ENCODE measurements around the gene KISS1R. TPM values are rescaled to one million over a fixed set of nuclear protein-coding genes. Genes with fewer than 3 reads are reported as not detected.

KISS1R gene
- total and polyA plus RNA-seq, 2 experiments from 2014 or later, result 1.3 to 2.1 TPM

GRCh38 chr19:964761-965694 lies 47.9 kb downstream of the KISS1R start:
- Histone ChIP-seq H3K4me2 (no peak overlapping the region), H3K9me3 (ENCODE audit: low read depth) (no peaks in the 10 kb centered on the region), H3K79me2 (peaks cover 60% of the 10 kb centered on the region), H3K9me2 (replicated peaks; ENCODE audit: insufficient read depth) (no peaks in the 10 kb centered on the region), H3K4me1 (ENCODE audit: insufficient read depth) (peaks cover 25% of the 10 kb centered on the region), H2AFZ (no peak overlapping the region), H3K27me3 (no peaks in the 10 kb centered on the region), H3K36me3 (replicated peaks; ENCODE audit: insufficient read depth, low read depth) (peaks cover 4% of the 10 kb centered on the region), H3K27ac (no peak overlapping the region), H4K20me1 (ENCODE audit: insufficient read depth, poor library complexity, severe bottlenecking) (peaks cover 7% of the 10 kb centered on the region), H3K4me3 (no peak overlapping the region)
- WGBS (ENCODE audit: low lambda C conversion rate, missing lambda C conversion rate), result 98% methylated on average over 19 of the region's 19 CpGs
- DNase-seq (ENCODE audit: low spot score), result peak; percentile 14
- TF ChIP-seq CTCF (IDR thresholded peaks at IDR 0.05; ENCODE audit: poor library complexity) (no peak), EZH2 (IDR thresholded peaks at IDR 0.05; ENCODE audit: borderline replicate concordance) (no peak), EZH2phosphoT487 (IDR thresholded peaks at IDR 0.05; ENCODE audit: low read depth, severe bottlenecking, unreplicated experiment) (no peak)

- Histone ChIP-seq H2AFZ (no peak overlapping the region), H3K27ac (no peak overlapping the region), H3K79me2 (peaks cover 52% of the 10 kb centered on the region), H4K20me1 (ENCODE audit: insufficient read depth, poor library complexity, severe bottlenecking) (peaks cover 7% of the 10 kb centered on the region), H3K36me3 (replicated peaks; ENCODE audit: insufficient read depth, low read depth) (peaks cover 7% of the 10 kb centered on the region), H3K4me2 (no peak overlapping the region), H3K9me2 (replicated peaks; ENCODE audit: insufficient read depth) (no peaks in the 10 kb centered on the region), H3K4me1 (ENCODE audit: insufficient read depth) (peaks cover 12% of the 10 kb centered on the region), H3K4me3 (no peak overlapping the region), H3K9me3 (ENCODE audit: low read depth) (no peaks in the 10 kb centered on the region), H3K27me3 (no peaks in the 10 kb centered on the region)
- DNase-seq (ENCODE audit: low spot score), result no peak
- TF ChIP-seq EZH2phosphoT487 (IDR thresholded peaks at IDR 0.05; ENCODE audit: low read depth, severe bottlenecking, unreplicated experiment) (no peak), CTCF (IDR thresholded peaks at IDR 0.05; ENCODE audit: poor library complexity) (no peak), EZH2 (IDR thresholded peaks at IDR 0.05; ENCODE audit: borderline replicate concordance) (no peak)
- 93% methylated on average over 17 of the region's 17 CpGs for WGBS (ENCODE audit: low lambda C conversion rate, missing lambda C conversion rate)
These were observed 49.5 kb downstream of the KISS1R start for GRCh38 chr19:966485-967088.

Small RNA genes lying within 50 kb of the gene (small RNA-seq; reads per million reads assigned to genes)
- gene RNU6-9, result 0.12 reads per million

Other genes starting within 250 kb of the KISS1R start
- 106 and 131 TPM in 2 replicates for gene FSTL3, start 240.9 kb upstream of the KISS1R start, total RNA-seq
- 171 and 209 TPM in 2 replicates for gene FSTL3, start 240.9 kb upstream of the KISS1R start, polyA plus RNA-seq
- 0.16 and 2.4 TPM in 2 replicates for gene PRSS57, start 221.9 kb upstream of the KISS1R start, total RNA-seq
- 1.2 TPM in 1 of 2 replicates, not detected in the other for gene PRSS57, start 221.9 kb upstream of the KISS1R start, polyA plus RNA-seq
- 27.2 and 34.9 TPM in 2 replicates for gene PALM, start 208.4 kb upstream of the KISS1R start, total RNA-seq
- gene PALM, start 208.4 kb upstream of the KISS1R start, polyA plus RNA-seq, result 22.1 and 23.0 TPM in 2 replicates
- 35.7 and 43.7 TPM in 2 replicates for gene MISP, start 166.2 kb upstream of the KISS1R start, total RNA-seq
- gene MISP, start 166.2 kb upstream of the KISS1R start, polyA plus RNA-seq, result 38.4 and 50.9 TPM in 2 replicates
- 144 and 178 TPM in 2 replicates for gene PTBP1, start 119.9 kb upstream of the KISS1R start, total RNA-seq
- 204 and 219 TPM in 2 replicates for gene PTBP1, start 119.9 kb upstream of the KISS1R start, polyA plus RNA-seq
- 7.6 and 11.1 TPM in 2 replicates for gene PLPPR3, start 95.4 kb upstream of the KISS1R start, total RNA-seq
- 11.4 and 11.7 TPM in 2 replicates for gene PLPPR3, start 95.4 kb upstream of the KISS1R start, polyA plus RNA-seq
- not detected in 2 replicates for gene AZU1, start 89.5 kb upstream of the KISS1R start, total RNA-seq
- 0.94 TPM in 1 of 2 replicates, not detected in the other for gene AZU1, start 89.5 kb upstream of the KISS1R start, polyA plus RNA-seq
- gene PRTN3, start 76.3 kb upstream of the KISS1R start, total RNA-seq, result not detected in 2 replicates
- gene PRTN3, start 76.3 kb upstream of the KISS1R start, polyA plus RNA-seq, result not detected in 2 replicates
- gene ELANE, start 65.0 kb upstream of the KISS1R start, total RNA-seq, result 0.83 and 1.2 TPM in 2 replicates
- gene ELANE, start 65.0 kb upstream of the KISS1R start, polyA plus RNA-seq, result 0.81 and 3.0 TPM in 2 replicates
- 3.3 and 9.0 TPM in 2 replicates for gene CFD, start 57.7 kb upstream of the KISS1R start, total RNA-seq
- gene CFD, start 57.7 kb upstream of the KISS1R start, polyA plus RNA-seq, result 8.2 and 11.2 TPM in 2 replicates
- gene MED16, start 24.1 kb upstream of the KISS1R start, total RNA-seq, result 24.4 and 32.1 TPM in 2 replicates
- 80.9 and 111 TPM in 2 replicates for gene MED16, start 24.1 kb upstream of the KISS1R start, polyA plus RNA-seq
- not detected in 2 replicates for gene RNU6-9, start 23.8 kb upstream of the KISS1R start, total RNA-seq
- not detected in 2 replicates for gene RNU6-9, start 23.8 kb upstream of the KISS1R start, polyA plus RNA-seq
- 42.2 and 44.1 TPM in 2 replicates for gene R3HDM4, start 4.1 kb upstream of the KISS1R start, total RNA-seq
- gene R3HDM4, start 4.1 kb upstream of the KISS1R start, polyA plus RNA-seq, result 86.6 and 88.2 TPM in 2 replicates
- 95.9 and 122 TPM in 2 replicates for gene ARID3A, start 8.7 kb downstream of the KISS1R start, total RNA-seq
- gene ARID3A, start 8.7 kb downstream of the KISS1R start, polyA plus RNA-seq, result 180 and 203 TPM in 2 replicates
- gene WDR18, start 67.0 kb downstream of the KISS1R start, total RNA-seq, result 57.8 and 60.0 TPM in 2 replicates
- 160 and 169 TPM in 2 replicates for gene WDR18, start 67.0 kb downstream of the KISS1R start, polyA plus RNA-seq
- gene GRIN3B, start 83.1 kb downstream of the KISS1R start, total RNA-seq, result 0.30 and 0.64 TPM in 2 replicates
- 0.48 and 0.49 TPM in 2 replicates for gene GRIN3B, start 83.1 kb downstream of the KISS1R start, polyA plus RNA-seq
- 108 and 169 TPM in 2 replicates for gene TMEM259, start 103.8 kb downstream of the KISS1R start, total RNA-seq
- 311 and 383 TPM in 2 replicates for gene TMEM259, start 103.8 kb downstream of the KISS1R start, polyA plus RNA-seq
- gene RNU6-2, start 104.2 kb downstream of the KISS1R start, total RNA-seq, result not detected in 2 replicates
- gene RNU6-2, start 104.2 kb downstream of the KISS1R start, polyA plus RNA-seq, result not detected in 2 replicates
- gene CNN2, start 109.3 kb downstream of the KISS1R start, total RNA-seq, result 88.5 and 115 TPM in 2 replicates
- gene CNN2, start 109.3 kb downstream of the KISS1R start, polyA plus RNA-seq, result 229 and 247 TPM in 2 replicates
- 8.2 and 17.8 TPM in 2 replicates for gene ABCA7, start 122.8 kb downstream of the KISS1R start, total RNA-seq
- 26.8 and 38.1 TPM in 2 replicates for gene ABCA7, start 122.8 kb downstream of the KISS1R start, polyA plus RNA-seq
- gene ARHGAP45, start 149.8 kb downstream of the KISS1R start, total RNA-seq, result 11.0 and 12.9 TPM in 2 replicates
- 16.0 and 18.3 TPM in 2 replicates for gene ARHGAP45, start 149.8 kb downstream of the KISS1R start, polyA plus RNA-seq
- gene POLR2E, start 178.0 kb downstream of the KISS1R start, total RNA-seq, result 126 and 170 TPM in 2 replicates
- gene POLR2E, start 178.0 kb downstream of the KISS1R start, polyA plus RNA-seq, result 326 and 328 TPM in 2 replicates
- 524 and 539 TPM in 2 replicates for gene GPX4, start 186.7 kb downstream of the KISS1R start, total RNA-seq
- gene GPX4, start 186.7 kb downstream of the KISS1R start, polyA plus RNA-seq, result 729 and 735 TPM in 2 replicates

All from hepatocyte (in vitro differentiated cells).